ENCODE measurements around the gene GBGT1. TPM values are rescaled to one million over a fixed set of nuclear protein-coding genes. Genes with fewer than 3 reads are reported as not detected.

The GBGT1 gene
- total and polyA plus RNA-seq, 2 of the 4 experiments (the other 2 are of a cell fraction) = 1.8 to 3.2 TPM

DNA sequence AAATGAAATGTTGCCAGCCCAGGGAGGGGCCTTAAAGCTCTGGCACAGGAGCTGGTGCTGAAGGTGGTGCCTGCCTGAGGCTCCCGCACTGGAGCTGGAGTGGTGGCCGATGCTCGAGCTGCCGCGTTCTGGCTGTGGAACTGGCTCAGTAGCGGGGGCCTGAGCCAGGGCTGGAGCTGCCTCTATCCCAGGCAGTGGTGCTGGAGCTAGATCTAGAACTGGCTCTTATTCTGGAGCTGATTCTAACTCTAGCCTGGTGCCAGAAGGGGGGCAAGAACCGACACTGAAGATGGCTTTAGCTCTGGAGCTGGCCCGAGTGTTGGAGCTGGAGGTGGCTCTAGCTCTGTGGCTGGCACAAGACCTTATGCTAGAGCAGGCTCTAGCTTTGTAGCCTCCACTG is 26.1 kb upstream of the GBGT1 start:
- no peak overlapping the region for H3K56ac ChIP-seq (ENCODE audit: extremely low read depth, insufficient read depth, low read length)
- no peak overlapping the region for H4K5ac ChIP-seq (ENCODE audit: low read depth, low read length)
- DNase-seq (no peak), ATAC-seq (ENCODE audit: low read depth) (no peak)
- no peak overlapping the region for H2BK20ac ChIP-seq (ENCODE audit: low read depth, low read length)
- H2AFZ ChIP-seq (replicated peaks; ENCODE audit: low read length, poor library complexity) = no peak overlapping the region
- H3K4ac ChIP-seq (ENCODE audit: low read depth, low read length) = no peak overlapping the region
- no peaks in the 10 kb centered on the region for H3K9me1 ChIP-seq (ENCODE audit: insufficient read depth, low read length)
- no peaks in the 10 kb centered on the region for H3K79me1 ChIP-seq (ENCODE audit: low read depth in 1 of 2, low read length in 2 of 2)
- POLR2A ChIA-PET (ENCODE audit: unreplicated experiment) = interaction anchor here (0.7 kb wide), 1 partner anchor 8 kb away, joined by 6 read pairs; no protein-coding TSS in a partner anchor
- no peak overlapping the region for H3K4me3 ChIP-seq (ENCODE audit: insufficient read depth, low read depth, low read length)
- BruUV-seq (replicated peaks) = no TSS peak
- no peak overlapping the region for H2AK9ac ChIP-seq (replicated peaks; ENCODE audit: low read depth, low read length, poor library complexity)
- H2AK5ac ChIP-seq (ENCODE audit: low read depth, low read length) = no peak overlapping the region
- in situ Hi-C loops (cut with MboI; ENCODE audit: low sequenced_read_pairs) (loop anchor here (5.0 kb wide), 1 partner anchor 292 kb away; no protein-coding TSS in a partner anchor), intact Hi-C loops (cut with micrococcal nuclease) (no loop called here), dilution Hi-C loops (cut with HindIII; ENCODE audit: low sequenced_read_pairs, unreplicated experiment) (no loop called here)
- no peak overlapping the region for H4K8ac ChIP-seq (ENCODE audit: low read depth in 2 of 2, low read length in 2 of 2)
- no peak overlapping the region for H3K23ac ChIP-seq (ENCODE audit: low read depth, low read length)
- no peak for TF ChIP-seq MXI1 (IDR thresholded peaks at IDR 0.05; ENCODE audit: borderline replicate concordance, low read depth, low read length)
- TF ChIP-seq MAZ (IDR thresholded peaks at IDR 0.05; ENCODE audit: borderline replicate concordance, low read depth, low read length) = no peak
- TF ChIP-seq, protein P1, sequence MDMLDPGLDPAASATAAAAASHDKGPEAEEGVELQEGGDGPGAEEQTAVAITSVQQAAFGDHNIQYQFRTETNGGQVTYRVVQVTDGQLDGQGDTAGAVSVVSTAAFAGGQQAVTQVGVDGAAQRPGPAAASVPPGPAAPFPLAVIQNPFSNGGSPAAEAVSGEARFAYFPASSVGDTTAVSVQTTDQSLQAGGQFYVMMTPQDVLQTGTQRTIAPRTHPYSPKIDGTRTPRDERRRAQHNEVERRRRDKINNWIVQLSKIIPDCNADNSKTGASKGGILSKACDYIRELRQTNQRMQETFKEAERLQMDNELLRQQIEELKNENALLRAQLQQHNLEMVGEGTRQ (IDR thresholded peaks at IDR 0.05; ENCODE audit: low read depth, low read length) = no peak
- TF ChIP-seq, protein P2, sequence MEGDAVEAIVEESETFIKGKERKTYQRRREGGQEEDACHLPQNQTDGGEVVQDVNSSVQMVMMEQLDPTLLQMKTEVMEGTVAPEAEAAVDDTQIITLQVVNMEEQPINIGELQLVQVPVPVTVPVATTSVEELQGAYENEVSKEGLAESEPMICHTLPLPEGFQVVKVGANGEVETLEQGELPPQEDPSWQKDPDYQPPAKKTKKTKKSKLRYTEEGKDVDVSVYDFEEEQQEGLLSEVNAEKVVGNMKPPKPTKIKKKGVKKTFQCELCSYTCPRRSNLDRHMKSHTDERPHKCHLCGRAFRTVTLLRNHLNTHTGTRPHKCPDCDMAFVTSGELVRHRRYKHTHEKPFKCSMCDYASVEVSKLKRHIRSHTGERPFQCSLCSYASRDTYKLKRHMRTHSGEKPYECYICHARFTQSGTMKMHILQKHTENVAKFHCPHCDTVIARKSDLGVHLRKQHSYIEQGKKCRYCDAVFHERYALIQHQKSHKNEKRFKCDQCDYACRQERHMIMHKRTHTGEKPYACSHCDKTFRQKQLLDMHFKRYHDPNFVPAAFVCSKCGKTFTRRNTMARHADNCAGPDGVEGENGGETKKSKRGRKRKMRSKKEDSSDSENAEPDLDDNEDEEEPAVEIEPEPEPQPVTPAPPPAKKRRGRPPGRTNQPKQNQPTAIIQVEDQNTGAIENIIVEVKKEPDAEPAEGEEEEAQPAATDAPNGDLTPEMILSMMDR (conservative IDR thresholded peaks at IDR 0.05; ENCODE audit: low read depth, low read length) = no peak
- no peak for TF ChIP-seq RAD21 (IDR thresholded peaks at IDR 0.05; ENCODE audit: low read length)
- no peak for TF ChIP-seq RCOR1 (IDR thresholded peaks at IDR 0.05; ENCODE audit: insufficient replicate concordance, low read length)
- no peak for TF ChIP-seq CHD1 (IDR thresholded peaks at IDR 0.05; ENCODE audit: low read depth, low read length)
- no peak for TF ChIP-seq RFX5 (IDR thresholded peaks at IDR 0.05; ENCODE audit: low read depth, low read length)
- no peak for TF ChIP-seq SMC3 (IDR thresholded peaks at IDR 0.05; ENCODE audit: low read depth, low read length)
- TF ChIP-seq, protein P3, sequence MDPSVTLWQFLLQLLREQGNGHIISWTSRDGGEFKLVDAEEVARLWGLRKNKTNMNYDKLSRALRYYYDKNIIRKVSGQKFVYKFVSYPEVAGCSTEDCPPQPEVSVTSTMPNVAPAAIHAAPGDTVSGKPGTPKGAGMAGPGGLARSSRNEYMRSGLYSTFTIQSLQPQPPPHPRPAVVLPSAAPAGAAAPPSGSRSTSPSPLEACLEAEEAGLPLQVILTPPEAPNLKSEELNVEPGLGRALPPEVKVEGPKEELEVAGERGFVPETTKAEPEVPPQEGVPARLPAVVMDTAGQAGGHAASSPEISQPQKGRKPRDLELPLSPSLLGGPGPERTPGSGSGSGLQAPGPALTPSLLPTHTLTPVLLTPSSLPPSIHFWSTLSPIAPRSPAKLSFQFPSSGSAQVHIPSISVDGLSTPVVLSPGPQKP (IDR thresholded peaks at IDR 0.05; ENCODE audit: borderline replicate concordance, low read depth, low read length) = no peak
- TF ChIP-seq POLR2A (IDR thresholded peaks at IDR 0.05; ENCODE audit: low read depth, low read length) = no peak
- 83% methylated on average over 6 of the region's 8 CpGs; no CpG with 5 or more reads in 1 of the 2 experiments for WGBS, 2 experiments (ENCODE audit: extremely low coverage in 2 of 2, insufficient read length in 1 of 2)
- CTCF ChIA-PET = no interaction called here
- no peak overlapping the region for H3K9ac ChIP-seq (ENCODE audit: low read depth, low read length)
- H3K27ac ChIP-seq (ENCODE audit: insufficient read depth, low read length) = no peak overlapping the region
- H2BK120ac ChIP-seq (ENCODE audit: low read depth, low read length) = no peak overlapping the region
- H2BK15ac ChIP-seq (ENCODE audit: low read depth, low read length) = no peak overlapping the region
- H3K4me2 ChIP-seq (ENCODE audit: low read depth, low read length) = no peak overlapping the region
- no peaks in the 10 kb centered on the region for H4K20me1 ChIP-seq (ENCODE audit: insufficient read depth, low read length)
- no peaks in the 10 kb centered on the region for H3K4me1 ChIP-seq (ENCODE audit: control insufficient read depth, insufficient read depth, low read length)
- no peak overlapping the region for H3K18ac ChIP-seq (ENCODE audit: low read depth, low read length)
- no peaks in the 10 kb centered on the region for H3K36me3 ChIP-seq (ENCODE audit: control insufficient read depth, insufficient read depth, low read length)
- H3K14ac ChIP-seq (replicated peaks; ENCODE audit: low read depth, low read length) = no peak overlapping the region
- H2BK5ac ChIP-seq (ENCODE audit: low read depth, low read length, poor library complexity, severe bottlenecking) = no peak overlapping the region
- H3K9me3 ChIP-seq (ENCODE audit: control insufficient read depth, insufficient read depth, low read length) = no peaks in the 10 kb centered on the region
- peaks cover 27% of the 10 kb centered on the region for H3K27me3 ChIP-seq (ENCODE audit: control insufficient read depth, insufficient read depth, low read length)
- no peak overlapping the region for H4K91ac ChIP-seq (ENCODE audit: insufficient read depth, low read depth, low read length)
